ENCODE results near the gene HSP90AB1. TPM values are rescaled to one million over a fixed set of nuclear protein-coding genes. Genes with fewer than 3 reads are reported as not detected.

The HSP90AB1 gene
- total and polyA plus RNA-seq, 8 donors, result 168 to 549 (median 359) TPM

GRCh38 chr6:44273617-44274016 lies 26.7 kb downstream of the HSP90AB1 start:
- peaks cover 19 to 28% (median 25%) of the 10 kb centered on the region in 4 donors for H3K4me1 ChIP-seq
- peaks cover 4 to 100% (median 82%) of the 10 kb centered on the region in 3 donors for H3K27me3 ChIP-seq
- no peak overlapping the region for H3K4me3 ChIP-seq
- no peaks in the 10 kb centered on the region for H3K9me3 ChIP-seq
- WGBS, 5 donors, result 57 to 83% (median 65%) methylated on average over 1 of the region's 1 CpG
- no peak for TF ChIP-seq POLR2A (IDR thresholded peaks at IDR 0.05)
- no peak for TF ChIP-seq EP300 (IDR thresholded peaks at IDR 0.05)
- no peak for TF ChIP-seq POLR2AphosphoS5 (IDR thresholded peaks at IDR 0.05)
- no peak for TF ChIP-seq CTCF (IDR thresholded peaks at IDR 0.05)
- intact Hi-C loops (cut with DNase I; ENCODE audit: low total_unique reads), result no loop called here
- no peaks in the 10 kb centered on the region for H3K36me3 ChIP-seq
- H3K27ac ChIP-seq, result no peak overlapping the region
- DNase-seq, result no peak

GRCh38 chr6:44275271-44275748 lies 28.4 kb downstream of the HSP90AB1 start:
- DNase-seq, result no peak
- H3K36me3 ChIP-seq, result no peaks in the 10 kb centered on the region
- intact Hi-C loops (cut with DNase I; ENCODE audit: low total_unique reads), result no loop called here
- no peak overlapping the region for H3K27ac ChIP-seq
- H3K9me3 ChIP-seq, result no peaks in the 10 kb centered on the region
- 62 to 84% (median 77%) methylated on average over 29 to 59 of the region's 59 CpGs for WGBS, 5 donors
- peaks cover 2 to 92% (median 70%) of the 10 kb centered on the region in 3 donors for H3K27me3 ChIP-seq
- peaks cover 17 to 22% (median 20%) of the 10 kb centered on the region in 4 donors for H3K4me1 ChIP-seq
- H3K4me3 ChIP-seq, result peak overlapping the region in 2 of 4 donors; percentile 39 to 46
- no peak for TF ChIP-seq POLR2AphosphoS5 (IDR thresholded peaks at IDR 0.05)
- no peak for TF ChIP-seq EP300 (IDR thresholded peaks at IDR 0.05)
- no peak for TF ChIP-seq POLR2A (IDR thresholded peaks at IDR 0.05)
- TF ChIP-seq CTCF (IDR thresholded peaks at IDR 0.05), result no peak

- peak in 1 of 2 donors; percentile 76 for DNase-seq
- peak overlapping the region; percentile 32 to 46 (median 38) for H3K4me3 ChIP-seq
- intact Hi-C loops (cut with DNase I; ENCODE audit: low total_unique reads), result no loop called here
Observed at GRCh38 chr6:44275749-44276648, 29.1 kb downstream of the HSP90AB1 start.

GRCh38 chr6:44276667-44277640 lies 30.1 kb downstream of the HSP90AB1 start:
- DNase-seq, result no peak
- Histone ChIP-seq H3K27me3 (peaks cover 0 to 78% (median 55%) of the 10 kb centered on the region in 3 donors), H3K4me1 (peaks cover 10 to 13% (median 12%) of the 10 kb centered on the region in 4 donors), H3K36me3 (no peaks in the 10 kb centered on the region), H3K9me3 (no peaks in the 10 kb centered on the region), H3K4me3 (peak overlapping the region in 1 of 4 donors; percentile 46), H3K27ac (no peak overlapping the region)
- TF ChIP-seq POLR2AphosphoS5 (IDR thresholded peaks at IDR 0.05) (no peak), POLR2A (IDR thresholded peaks at IDR 0.05) (no peak), EP300 (IDR thresholded peaks at IDR 0.05) (no peak), CTCF (IDR thresholded peaks at IDR 0.05) (no peak)
- 76 to 86% (median 81%) methylated on average over 17 to 23 of the region's 23 CpGs for WGBS, 5 donors
- intact Hi-C loops (cut with DNase I; ENCODE audit: low total_unique reads), result no loop called here

More at GRCh38 chr6:44275749-44276648, 29.1 kb downstream of the HSP90AB1 start:
- WGBS, 5 donors, result 7 to 25% (median 15%) methylated on average over 24 to 109 of the region's 109 CpGs
- no peaks in the 10 kb centered on the region for H3K9me3 ChIP-seq
- no peak overlapping the region for H3K27ac ChIP-seq
- peaks cover 13 to 17% (median 14%) of the 10 kb centered on the region in 4 donors for H3K4me1 ChIP-seq
- H3K36me3 ChIP-seq, result no peaks in the 10 kb centered on the region
- no peak for TF ChIP-seq POLR2A (IDR thresholded peaks at IDR 0.05)
- no peak for TF ChIP-seq POLR2AphosphoS5 (IDR thresholded peaks at IDR 0.05)
- peaks cover 0 to 85% (median 64%) of the 10 kb centered on the region in 3 donors for H3K27me3 ChIP-seq

All from stomach (tissue), 9 donors.